Sigmoid colon (tissue), 7 donors: ENCODE measurements around the gene PROC. TPM values are rescaled to one million over a fixed set of nuclear protein-coding genes. Genes with fewer than 3 reads are reported as not detected.
A peak's percentile ranks its signal among the peaks of the same experiment; 100 is the strongest.

Experiments used
- DNase-seq: peaks from one replicate; pipeline ENCODE4 v3.0.0-alpha.2; 2019
- H3K27ac ChIP-seq, 4 donors: fragments of 200-600 bp; sonication (generic); one replicate each; pipeline ENCODE4 v1.5.1; 2016 to 2019; ENCODE audit warnings: mild to moderate bottlenecking in 1 of 4
- H3K27me3 ChIP-seq, 3 donors: fragments of 200-600 bp; sonication (generic); one replicate each; pipeline ENCODE4 v1.5.1; 2019; ENCODE audit warnings: mild to moderate bottlenecking in 1 of 3
- H3K36me3 ChIP-seq, 4 donors: fragments of 200-600 bp; sonication (generic); one replicate each; pipeline ENCODE4 v1.5.1; 2016 to 2019
- H3K4me1 ChIP-seq, 4 donors: fragments of 200-600 bp; sonication (generic); one replicate each; pipeline ENCODE4 v1.5.1; 2017 to 2019
- H3K4me3 ChIP-seq, 4 donors: fragments of 200-600 bp; sonication (generic); one replicate each; pipeline ENCODE4 v1.5.1; 2017 to 2019; ENCODE audit warnings: mild to moderate bottlenecking in 2 of 4, moderate library complexity in 1 of 4
- H3K9me3 ChIP-seq, 4 donors: fragments of 200-600 bp in 3 of 4; sonication (generic) in 3 of 4; one replicate each; pipeline versions ENCODE4 v1.5.1 to v1.6.1; 2013 to 2019
- CTCF ChIP-seq, 4 experiments: fragments of 450-650 bp in 3 of 4; fragments of 200-600 bp in 1 of 4; IDR thresholded peaks; one replicate each; pipeline ENCODE4 v1.5.1; 2016 to 2019; ENCODE audit warnings: antibody characterized with exemption in 4 of 4, mild to moderate bottlenecking in 3 of 4, moderate library complexity in 2 of 4
- EP300 ChIP-seq, 4 donors: sonication (generic); formaldehyde crosslinking; IDR thresholded peaks; one replicate each; pipeline ENCODE4 v1.6.1; 2017; ENCODE audit warnings: antibody characterized with exemption in 4 of 4
- POLR2A ChIP-seq, 2 donors: fragments of 450-650 bp; IDR thresholded peaks; one replicate each; pipeline ENCODE4 v1.6.1; 2016; ENCODE audit warnings: antibody characterized with exemption in 2 of 2, mild to moderate bottlenecking in 2 of 2, moderate library complexity in 2 of 2
- POLR2AphosphoS5 ChIP-seq, 4 donors: sonication (generic); formaldehyde crosslinking; IDR thresholded peaks; one replicate each; pipeline ENCODE4 v1.6.1; 2017; ENCODE audit warnings: antibody characterized with exemption in 4 of 4
- WGBS, 2 donors: extraction: QIAGEN DNeasy Blood & Tissue Kit; methylation state at CpG; one replicate each; pipeline ENCODE4 v1.1.7; 2013; 5-methylcytosine and 5-hydroxymethylcytosine counted together
- intact Hi-C: fragments of 100-400 bp; cut with DNase I; formaldehyde crosslinking; loops from one replicate; pipeline ENCODE4 v1.15.1; 2023
- polyA plus RNA-seq, 3 donors: library from polyadenylated mRNA; stranded (reverse); fragments of 200-250 nt; gene quantifications; one replicate each; pipeline ENCODE4 v1.2.3, GENCODE V29; 2013
- total RNA-seq, 4 donors: library from RNA; depleted of rRNA; stranded (reverse); fragments of >200 nt; gene quantifications; one replicate each; pipeline ENCODE4 v1.1.0, GENCODE V29; 2016
- donor health status: healthy with polysubstance abuse.
- donor health status: Bipolar disorder and iron deficiency.
- donor health status: healthy.

PROC gene
- total and polyA plus RNA-seq, 7 donors = 1.4 to 7.8 (median 1.8) TPM; not detected in 4

- Histone ChIP-seq H3K4me3 (no peak overlapping the region), H3K9me3 (no peaks in the 10 kb centered on the region), H3K27me3 (peaks cover 26 to 90% (median 71%) of the 10 kb centered on the region in 3 donors), H3K27ac (no peak overlapping the region), H3K36me3 (no peaks in the 10 kb centered on the region), H3K4me1 (peaks cover 0 to 30% (median 26%) of the 10 kb centered on the region in 4 donors)
- 87 to 88% methylated on average over 15 of the region's 15 CpGs for WGBS, 2 donors
- intact Hi-C loops = no loop called here
- DNase-seq = no peak
- TF ChIP-seq POLR2A (IDR thresholded peaks at IDR 0.05) (no peak), POLR2AphosphoS5 (IDR thresholded peaks at IDR 0.05) (no peak), CTCF (IDR thresholded peaks at IDR 0.05) (no peak), EP300 (IDR thresholded peaks at IDR 0.05) (no peak)
Measured at GRCh38 chr2:127419448-127420038, 1.3 kb downstream of the PROC start.

- H3K4me3 ChIP-seq = no peak overlapping the region
- 75 to 83% methylated on average over 8 of the region's 8 CpGs for WGBS, 2 donors
Measured at GRCh38 chr2:127420039-127420864, 2.0 kb downstream of the PROC start.

DNA sequence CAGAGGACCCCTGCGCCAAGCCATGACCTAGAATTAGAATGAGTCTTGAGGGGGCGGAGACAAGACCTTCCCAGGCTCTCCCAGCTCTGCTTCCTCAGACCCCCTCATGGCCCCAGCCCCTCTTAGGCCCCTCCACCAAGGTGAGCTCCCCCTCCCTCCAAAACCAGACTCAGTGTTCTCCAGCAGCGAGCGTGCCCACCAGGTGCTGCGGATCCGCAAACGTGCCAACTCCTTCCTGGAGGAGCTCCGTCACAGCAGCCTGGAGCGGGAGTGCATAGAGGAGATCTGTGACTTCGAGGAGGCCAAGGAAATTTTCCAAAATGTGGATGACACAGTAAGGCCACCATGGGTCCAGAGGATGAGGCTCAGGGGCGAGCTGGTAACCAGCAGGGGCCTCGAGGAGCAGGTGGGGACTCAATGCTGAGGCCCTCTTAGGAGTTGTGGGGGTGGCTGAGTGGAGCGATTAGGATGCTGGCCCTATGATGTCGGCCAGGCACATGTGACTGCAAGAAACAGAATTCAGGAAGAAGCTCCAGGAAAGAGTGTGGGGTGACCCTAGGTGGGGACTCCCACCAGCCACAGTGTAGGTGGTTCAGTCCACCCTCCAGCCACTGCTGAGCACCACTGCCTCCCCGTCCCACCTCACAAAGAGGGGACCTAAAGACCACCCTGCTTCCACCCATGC lies 3.0 kb downstream of the PROC start:
- intact Hi-C loops = no loop called here
- WGBS, 2 donors = 91 to 92% methylated on average over 15 of the region's 15 CpGs
- H3K27me3 ChIP-seq = peaks cover 26 to 84% (median 63%) of the 10 kb centered on the region in 3 donors
- H3K27ac ChIP-seq = no peak overlapping the region
- H3K36me3 ChIP-seq = no peaks in the 10 kb centered on the region
- TF ChIP-seq POLR2A (IDR thresholded peaks at IDR 0.05) = no peak
- TF ChIP-seq CTCF (IDR thresholded peaks at IDR 0.05) = no peak
- TF ChIP-seq POLR2AphosphoS5 (IDR thresholded peaks at IDR 0.05) = no peak
- TF ChIP-seq EP300 (IDR thresholded peaks at IDR 0.05) = no peak
- H3K9me3 ChIP-seq = no peaks in the 10 kb centered on the region
- no peak overlapping the region for H3K4me3 ChIP-seq
- DNase-seq = peak; percentile 26
- peaks cover 0 to 22% (median 19%) of the 10 kb centered on the region in 4 donors for H3K4me1 ChIP-seq

More at GRCh38 chr2:127420039-127420864, 2.0 kb downstream of the PROC start:
- no peaks in the 10 kb centered on the region for H3K9me3 ChIP-seq
- H3K36me3 ChIP-seq = no peaks in the 10 kb centered on the region
- H3K27ac ChIP-seq = no peak overlapping the region
- intact Hi-C loops = no loop called here
- H3K27me3 ChIP-seq = peaks cover 26 to 94% (median 71%) of the 10 kb centered on the region in 3 donors
- TF ChIP-seq POLR2AphosphoS5 (IDR thresholded peaks at IDR 0.05) (no peak), POLR2A (IDR thresholded peaks at IDR 0.05) (no peak), EP300 (IDR thresholded peaks at IDR 0.05) (no peak), CTCF (IDR thresholded peaks at IDR 0.05) (no peak)
- peaks cover 0 to 30% (median 26%) of the 10 kb centered on the region in 4 donors for H3K4me1 ChIP-seq
- DNase-seq = peak; percentile 26

DNA sequence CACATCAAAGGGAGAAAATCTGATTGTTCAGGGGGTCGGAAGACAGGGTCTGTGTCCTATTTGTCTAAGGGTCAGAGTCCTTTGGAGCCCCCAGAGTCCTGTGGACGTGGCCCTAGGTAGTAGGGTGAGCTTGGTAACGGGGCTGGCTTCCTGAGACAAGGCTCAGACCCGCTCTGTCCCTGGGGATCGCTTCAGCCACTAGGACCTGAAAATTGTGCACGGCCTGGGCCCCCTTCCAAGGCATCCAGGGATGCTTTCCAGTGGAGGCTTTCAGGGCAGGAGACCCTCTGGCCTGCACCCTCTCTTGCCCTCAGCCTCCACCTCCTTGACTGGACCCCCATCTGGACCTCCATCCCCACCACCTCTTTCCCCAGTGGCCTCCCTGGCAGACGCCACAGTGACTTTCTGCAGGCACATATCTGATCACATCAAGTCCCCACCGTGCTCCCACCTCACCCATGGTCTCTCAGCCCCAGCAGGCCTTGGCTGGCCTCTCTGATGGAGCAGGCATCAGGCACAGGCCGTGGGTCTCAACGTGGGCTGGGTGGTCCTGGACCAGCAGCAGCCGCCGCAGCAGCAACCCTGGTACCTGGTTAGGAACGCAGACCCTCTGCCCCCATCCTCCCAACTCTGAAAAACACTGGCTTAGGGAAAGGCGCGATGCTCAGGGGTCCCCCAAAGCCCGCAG lies 3.8 kb downstream of the PROC start:
- 72 to 78% methylated on average over 16 of the region's 16 CpGs for WGBS, 2 donors
- peak; percentile 61 for DNase-seq
- intact Hi-C loops = no loop called here

More for the DNA sequence above, 3.8 kb downstream of the PROC start:
- H3K9me3 ChIP-seq = no peaks in the 10 kb centered on the region
- H3K27me3 ChIP-seq = peaks cover 21 to 76% (median 57%) of the 10 kb centered on the region in 3 donors
- peaks cover 0 to 17% (median 15%) of the 10 kb centered on the region in 4 donors for H3K4me1 ChIP-seq
- no peak overlapping the region for H3K4me3 ChIP-seq
- H3K36me3 ChIP-seq = no peaks in the 10 kb centered on the region
- TF ChIP-seq EP300 (IDR thresholded peaks at IDR 0.05) (no peak), CTCF (IDR thresholded peaks at IDR 0.05) (no peak), POLR2A (IDR thresholded peaks at IDR 0.05) (no peak), POLR2AphosphoS5 (IDR thresholded peaks at IDR 0.05) (no peak)
- no peak overlapping the region for H3K27ac ChIP-seq
